A673 (cell line): ENCODE data around the gene ALKBH3. TPM values are rescaled to one million over a fixed set of nuclear protein-coding genes. Genes with fewer than 3 reads are reported as not detected.

Source experiments
- BruUV-seq: library from RNA; stranded (reverse); fragments of 400-500 nt; replicated peaks from 2 replicates; lab custom pipeline; 2021; lab: Mats Ljungman, UMichigan
- CTCF ChIA-PET: fragments of 300-600 bp; sonication (Branson Sonifier 250); formaldehyde crosslinking; loops from one replicate; lab custom pipeline; 2022; ENCODE audit warnings: antibody characterized with exemption; lab: Charles Lee
- POLR2A ChIA-PET: fragments of 300-600 bp; sonication (Branson Sonifier 250); formaldehyde crosslinking; loops from one replicate; lab custom pipeline; 2022; ENCODE audit warnings: antibody characterized with exemption; ENCODE audit not compliant: low non-redundant PET; lab: Charles Lee
- DNase-seq: peaks from one replicate; pipeline ENCODE4 v3.0.0-alpha.2; 2015; ENCODE audit warnings: low spot score
- H3K27ac ChIP-seq: fragments of 200-600 bp; sonication (generic); 2 replicates; pipeline ENCODE4 v1.5.1; 2016; ENCODE audit warnings: mixed run types, low read depth, mild to moderate bottlenecking, mixed read lengths, antibody characterized with exemption, low read length; ENCODE audit not compliant: poor library complexity, severe bottlenecking
- H3K27me3 ChIP-seq: fragments of 200-600 bp; sonication (generic); replicated peaks from 2 replicates; pipeline ENCODE4 v1.6.1; 2017; ENCODE audit warnings: mixed run types, low read depth, mild to moderate bottlenecking, mixed read lengths, antibody characterized with exemption, low read length; ENCODE audit not compliant: insufficient read depth, poor library complexity
- H3K36me3 ChIP-seq: fragments of 200-600 bp; sonication (generic); 2 replicates; pipeline ENCODE4 v1.6.1; 2016; ENCODE audit warnings: mixed run types, mild to moderate bottlenecking, mixed read lengths, antibody characterized with exemption, low read length; ENCODE audit not compliant: insufficient read depth, poor library complexity, severe bottlenecking
- H3K4me1 ChIP-seq: fragments of 200-600 bp; sonication (generic); 2 replicates; pipeline ENCODE4 v1.6.1; 2017; ENCODE audit warnings: mixed run types, mild to moderate bottlenecking, mixed read lengths, antibody characterized with exemption, low read length; ENCODE audit not compliant: insufficient read depth, poor library complexity, severe bottlenecking
- H3K4me3 ChIP-seq: fragments of 200-600 bp; sonication (generic); 2 replicates; pipeline ENCODE4 v1.5.1; 2016; ENCODE audit warnings: low read depth, mixed run types, mild to moderate bottlenecking, mixed read lengths, low read length; ENCODE audit not compliant: poor library complexity, severe bottlenecking
- H3K9me3 ChIP-seq: fragments of 200-600 bp; sonication (generic); 2 replicates; pipeline ENCODE4 v1.6.1; 2016; ENCODE audit warnings: mixed run types, low read depth, mild to moderate bottlenecking, mixed read lengths, antibody characterized with exemption, low read length; ENCODE audit not compliant: poor library complexity, severe bottlenecking
- EZH2 ChIP-seq: fragments of 200-600 bp; sonication (generic); IDR thresholded peaks from 2 replicates; pipeline ENCODE4 v1.6.1; 2017; ENCODE audit warnings: borderline replicate concordance, low read depth, mild to moderate bottlenecking, mixed read lengths, antibody characterized with exemption, low read length; ENCODE audit not compliant: poor library complexity, severe bottlenecking
- intact Hi-C: fragments of 100-400 bp; cut with micrococcal nuclease; formaldehyde crosslinking; loops from one replicate; pipeline ENCODE4 v1.10.0; 2022; ENCODE audit not compliant: unreplicated experiment
- total RNA-seq: library from RNA; stranded (reverse); gene quantifications from 2 replicates; pipeline ENCODE4 v1.2.3, GENCODE V29; 2021
- TF ChIP-seq, protein P1 (sequence below): fragments of 300-800, 200-600 bp; sonication (generic); conservative IDR thresholded peaks from 2 replicates; pipeline ENCODE4 v1.5.1; 2017; ENCODE audit warnings: low read depth, mild to moderate bottlenecking, antibody characterized with exemption, low read length, moderate library complexity, mixed read lengths

The ALKBH3 gene
- total RNA-seq, 1 experiment from 2014 or later, result 96.6 TPM

DNA sequence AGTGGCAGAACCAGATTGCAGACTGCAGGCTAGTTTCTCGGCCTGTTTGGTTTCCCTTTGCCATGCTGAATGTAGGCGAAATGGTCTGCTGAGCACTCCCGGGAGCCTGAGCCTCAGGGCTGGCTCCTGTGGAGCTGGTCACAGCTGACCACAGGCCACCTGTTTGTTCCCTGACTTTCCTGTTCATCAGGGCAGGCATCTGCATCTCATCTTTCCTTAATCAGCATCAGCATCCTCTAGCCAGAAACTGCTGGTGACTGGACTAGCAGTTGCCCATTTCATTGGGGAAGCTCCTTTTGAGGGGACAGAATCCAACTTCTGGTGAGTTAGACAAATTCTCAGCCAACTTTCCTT, 41.6 kb downstream of the ALKBH3 start:
- ChIA-PET POLR2A (no interaction called here), CTCF (no interaction called here)
- no peak for TF ChIP-seq EZH2
- TF ChIP-seq, protein P1, sequence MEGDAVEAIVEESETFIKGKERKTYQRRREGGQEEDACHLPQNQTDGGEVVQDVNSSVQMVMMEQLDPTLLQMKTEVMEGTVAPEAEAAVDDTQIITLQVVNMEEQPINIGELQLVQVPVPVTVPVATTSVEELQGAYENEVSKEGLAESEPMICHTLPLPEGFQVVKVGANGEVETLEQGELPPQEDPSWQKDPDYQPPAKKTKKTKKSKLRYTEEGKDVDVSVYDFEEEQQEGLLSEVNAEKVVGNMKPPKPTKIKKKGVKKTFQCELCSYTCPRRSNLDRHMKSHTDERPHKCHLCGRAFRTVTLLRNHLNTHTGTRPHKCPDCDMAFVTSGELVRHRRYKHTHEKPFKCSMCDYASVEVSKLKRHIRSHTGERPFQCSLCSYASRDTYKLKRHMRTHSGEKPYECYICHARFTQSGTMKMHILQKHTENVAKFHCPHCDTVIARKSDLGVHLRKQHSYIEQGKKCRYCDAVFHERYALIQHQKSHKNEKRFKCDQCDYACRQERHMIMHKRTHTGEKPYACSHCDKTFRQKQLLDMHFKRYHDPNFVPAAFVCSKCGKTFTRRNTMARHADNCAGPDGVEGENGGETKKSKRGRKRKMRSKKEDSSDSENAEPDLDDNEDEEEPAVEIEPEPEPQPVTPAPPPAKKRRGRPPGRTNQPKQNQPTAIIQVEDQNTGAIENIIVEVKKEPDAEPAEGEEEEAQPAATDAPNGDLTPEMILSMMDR, result no peak
- H3K27me3 ChIP-seq, result no peaks in the 10 kb centered on the region
- no TSS peak for BruUV-seq
- peaks cover 21% of the 10 kb centered on the region for H3K4me1 ChIP-seq
- intact Hi-C loops, result no loop called here
- H3K4me3 ChIP-seq, result no peak overlapping the region
- DNase-seq, result no peak
- H3K36me3 ChIP-seq, result peaks cover 27% of the 10 kb centered on the region
- H3K9me3 ChIP-seq, result no peaks in the 10 kb centered on the region
- no peak overlapping the region for H3K27ac ChIP-seq

GRCh38 chr11:43922744-43923405, 42.2 kb downstream of the ALKBH3 start:
- no peak for DNase-seq
- Histone ChIP-seq H3K4me1 (peaks cover 21% of the 10 kb centered on the region), H3K4me3 (no peak overlapping the region), H3K27ac (no peak overlapping the region), H3K36me3 (peaks cover 27% of the 10 kb centered on the region), H3K27me3 (no peaks in the 10 kb centered on the region), H3K9me3 (no peaks in the 10 kb centered on the region)
- no TSS peak for BruUV-seq
- ChIA-PET POLR2A (no interaction called here), CTCF (no interaction called here)
- TF ChIP-seq, protein P1, result no peak
- no peak for TF ChIP-seq EZH2
- intact Hi-C loops, result no loop called here

GRCh38 chr11:43923406-43924111, 42.9 kb downstream of the ALKBH3 start:
- TF ChIP-seq, protein P1, result no peak
- no peak for TF ChIP-seq EZH2
- H3K9me3 ChIP-seq, result no peaks in the 10 kb centered on the region
- no peak overlapping the region for H3K4me3 ChIP-seq
- CTCF ChIA-PET, result no interaction called here
- H3K36me3 ChIP-seq, result peaks cover 27% of the 10 kb centered on the region
- DNase-seq, result peak; percentile 80
- no TSS peak for BruUV-seq
- H3K27me3 ChIP-seq, result no peaks in the 10 kb centered on the region
- peak overlapping the region; percentile 14 for H3K27ac ChIP-seq
- POLR2A ChIA-PET, result no interaction called here
- intact Hi-C loops, result no loop called here
- H3K4me1 ChIP-seq, result peaks cover 21% of the 10 kb centered on the region
